ENCODE data around the gene HCFC1.

The HCFC1 gene

DNA sequence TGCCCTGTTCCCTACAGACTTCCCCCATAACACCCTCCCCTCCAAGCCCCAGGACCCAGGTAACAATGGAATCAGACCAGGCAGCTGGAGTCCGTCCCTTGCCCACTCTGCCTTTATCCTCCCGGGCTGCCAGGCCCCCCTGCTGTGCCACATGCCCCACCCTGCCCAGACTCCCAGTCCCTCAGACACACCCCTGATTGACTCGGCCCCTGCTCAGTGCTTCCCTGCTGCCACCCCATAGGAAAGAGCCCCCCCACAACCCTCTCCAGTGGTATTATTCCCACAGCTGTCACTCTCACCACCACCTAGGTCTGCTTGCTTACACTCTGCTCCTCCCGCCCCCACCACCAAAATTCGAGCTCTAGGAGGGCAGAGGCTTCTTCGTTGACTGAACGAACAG is 32.0 kb downstream of the HCFC1 start:
- no peak for DNase-seq (ENCODE audit: low spot score)

DNA sequence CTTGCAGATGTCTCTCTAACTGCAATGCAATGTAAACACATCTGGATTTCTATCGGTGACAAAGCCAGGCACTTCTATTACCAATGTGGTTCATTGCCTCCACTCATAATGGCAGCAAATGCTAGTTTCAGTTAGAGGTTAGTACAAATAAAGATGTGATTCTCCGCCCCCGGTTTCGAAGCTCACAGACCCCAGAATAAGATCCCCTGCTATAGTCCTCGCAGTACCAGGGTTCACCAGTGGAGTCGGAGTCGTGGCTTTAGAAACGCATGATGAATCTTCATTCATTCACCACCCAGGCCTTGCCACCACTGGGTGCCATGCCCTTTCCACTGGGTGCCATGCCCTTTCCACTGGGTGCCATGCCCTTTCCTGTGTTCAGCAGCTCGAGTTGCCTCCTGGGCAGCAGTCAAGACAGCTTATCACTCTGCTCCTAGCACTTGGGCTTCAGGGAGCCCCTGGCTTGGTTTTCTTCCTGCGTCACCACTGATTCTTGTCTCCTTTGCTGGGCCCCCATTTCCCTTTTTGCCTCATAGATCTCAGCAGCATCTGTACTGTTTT is 33.3 kb downstream of the HCFC1 start:
- no peak for DNase-seq (ENCODE audit: low spot score)

GRCh38 chrX:153937056-153937455 is 34.6 kb downstream of the HCFC1 start:
- DNase-seq (ENCODE audit: low spot score) = no peak

GRCh38 chrX:153935326-153935851 is 36.2 kb downstream of the HCFC1 start:
- DNase-seq (ENCODE audit: low spot score) = no peak

DNA sequence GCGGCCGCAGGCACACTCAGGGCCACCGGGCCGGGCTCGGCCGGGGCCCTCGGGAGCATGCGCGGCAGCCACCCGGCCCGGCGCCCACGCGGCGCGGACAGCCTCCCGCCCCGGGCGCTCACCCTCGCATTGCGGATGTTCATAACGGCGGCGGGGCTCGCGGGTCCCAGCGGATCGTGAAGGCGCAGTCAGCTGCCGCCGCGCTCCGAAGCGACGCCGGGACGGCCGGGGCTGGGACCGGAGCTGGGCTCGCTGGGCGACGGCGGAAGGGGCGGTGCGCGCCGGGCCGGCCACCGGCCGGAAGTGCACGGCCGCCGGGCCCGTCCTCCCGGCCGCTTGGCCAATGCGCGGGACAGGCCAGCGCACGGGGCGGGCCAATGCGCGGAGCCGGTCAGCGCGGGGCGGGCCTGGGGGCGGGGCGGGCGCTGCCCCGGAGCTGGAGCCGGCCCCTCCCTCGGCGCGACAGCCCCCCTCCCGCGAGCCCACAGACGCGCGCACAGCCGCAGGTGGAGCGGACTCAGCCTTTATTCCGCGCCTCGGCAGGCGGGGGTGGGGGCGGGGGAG is 36.8 kb downstream of the HCFC1 start, which contains the start of gene NAA10:
Gene NAA10 (minus strand): TSS at position 276 of the 564 bp plus-strand sequence. CDS start 133 bp downstream, at position 143.
- DNase-seq (ENCODE audit: low spot score) = peak; percentile 60

GRCh38 chrX:153934148-153934761 is 37.4 kb downstream of the HCFC1 start:
- no peak for DNase-seq (ENCODE audit: low spot score)

DNA sequence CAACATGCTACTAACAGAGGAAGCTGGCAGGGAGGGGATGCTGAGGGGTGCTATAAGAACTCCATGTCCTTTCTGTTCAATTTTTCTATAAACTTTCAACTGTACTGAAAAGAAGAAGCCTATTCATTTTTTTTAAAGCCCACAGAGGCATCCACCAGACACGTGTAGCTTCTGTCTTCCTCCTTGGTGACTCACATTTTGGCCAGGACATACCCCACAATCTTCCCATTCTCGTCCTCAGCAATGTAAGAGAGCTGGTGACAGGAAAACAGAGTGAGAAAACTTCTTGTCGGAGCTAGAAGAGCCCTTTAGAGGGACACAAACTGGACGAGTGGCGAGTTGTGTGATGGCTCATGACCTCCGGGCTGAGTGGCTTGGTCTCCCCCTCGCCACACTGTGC is 37.9 kb downstream of the HCFC1 start:
- DNase-seq (ENCODE audit: low spot score) = no peak

GRCh38 chrX:153932220-153932915 is 39.2 kb downstream of the HCFC1 start:
- DNase-seq (ENCODE audit: low spot score) = no peak

DNA sequence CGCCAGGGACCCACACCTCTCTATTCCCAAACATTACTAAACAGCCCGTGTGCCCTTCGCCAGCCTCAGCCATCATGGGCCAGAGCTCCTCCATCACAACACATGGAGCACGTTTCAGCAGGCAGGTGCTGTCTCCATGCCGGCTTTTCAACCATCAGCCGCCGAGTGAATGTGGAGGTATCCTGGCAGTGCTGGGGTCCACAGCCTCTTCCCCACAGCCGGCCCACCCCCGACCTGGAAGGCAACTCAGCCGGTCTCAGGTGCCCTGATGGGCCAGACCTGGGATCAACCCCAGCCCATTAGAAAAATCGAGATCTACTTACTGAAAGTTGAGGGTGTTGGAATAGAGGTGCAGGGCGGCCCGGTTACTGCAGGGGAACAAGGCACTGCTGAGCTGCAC is 39.9 kb downstream of the HCFC1 start:
- no peak for DNase-seq (ENCODE audit: low spot score)

GRCh38 chrX:153931151-153931550 is 40.5 kb downstream of the HCFC1 start:
- no peak for DNase-seq (ENCODE audit: low spot score)

DNA sequence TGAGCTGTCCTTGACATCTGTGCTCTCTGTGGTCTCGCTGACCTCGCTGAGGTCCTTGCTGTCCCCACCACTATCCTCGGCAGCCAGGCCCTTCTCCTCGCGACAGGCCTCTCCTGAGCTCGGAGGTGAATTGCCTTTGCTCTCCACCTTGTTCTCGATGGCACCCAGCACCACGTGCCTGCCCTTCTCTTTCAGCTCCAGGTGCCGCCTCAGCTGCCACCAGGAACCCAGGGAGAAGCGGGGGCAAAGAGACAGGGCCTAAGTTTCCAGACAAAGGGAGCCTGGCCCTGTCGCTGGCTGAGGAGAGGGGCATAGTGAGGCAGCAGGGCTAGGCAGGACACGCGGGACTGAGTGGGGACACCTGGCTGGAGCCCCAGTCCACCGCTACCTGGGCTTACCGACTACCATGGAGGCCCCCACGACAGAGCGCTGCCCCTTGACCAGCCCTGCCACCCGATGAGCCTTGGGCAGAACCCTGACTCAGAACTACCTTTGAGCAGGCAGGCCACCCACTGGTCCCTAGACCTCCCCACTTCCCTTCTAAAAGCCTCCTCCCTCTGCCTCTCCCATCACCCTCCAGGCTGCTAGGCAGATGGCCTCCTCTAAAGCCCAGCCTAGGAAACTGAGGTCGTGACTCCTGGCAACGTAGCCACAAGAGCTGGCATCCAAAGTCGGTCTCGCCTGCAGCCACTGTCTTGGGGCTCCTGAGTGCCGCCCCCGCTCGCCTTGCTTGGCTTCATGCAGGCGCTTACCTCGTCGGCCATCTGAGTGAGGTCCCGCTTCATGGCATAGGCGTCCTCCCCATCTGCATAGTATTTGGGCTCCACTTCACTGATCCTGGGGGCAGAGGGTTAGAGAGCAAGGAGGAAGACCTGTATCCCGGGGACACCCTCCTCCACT is 41.4 kb downstream of the HCFC1 start:
- DNase-seq (ENCODE audit: low spot score) = no peak

DNA sequence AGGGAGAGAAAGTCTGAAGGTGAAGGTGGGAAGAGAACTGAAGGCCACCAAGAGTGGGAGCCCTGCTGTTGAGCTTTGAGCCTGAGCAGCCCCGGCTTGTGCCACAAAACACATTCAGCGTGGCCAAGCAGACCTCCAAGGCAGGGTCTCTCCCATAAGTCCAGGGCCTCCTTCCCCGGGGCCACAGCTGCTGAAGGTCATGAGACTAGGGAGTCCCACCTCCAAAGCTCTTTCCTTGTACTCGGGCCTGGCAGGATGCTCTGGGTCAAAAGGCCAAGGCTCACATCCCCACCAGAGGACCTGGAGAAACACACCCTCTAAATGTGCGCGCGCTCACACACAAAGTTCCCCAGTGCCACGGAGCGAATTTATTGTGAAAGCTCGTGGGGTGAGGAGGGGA is 42.0 kb downstream of the HCFC1 start:
- DNase-seq (ENCODE audit: low spot score) = no peak

- DNase-seq (ENCODE audit: low spot score) = peak; percentile 23
These were observed 42.8 kb downstream of the HCFC1 start for GRCh38 chrX:153928846-153929245.

DNA sequence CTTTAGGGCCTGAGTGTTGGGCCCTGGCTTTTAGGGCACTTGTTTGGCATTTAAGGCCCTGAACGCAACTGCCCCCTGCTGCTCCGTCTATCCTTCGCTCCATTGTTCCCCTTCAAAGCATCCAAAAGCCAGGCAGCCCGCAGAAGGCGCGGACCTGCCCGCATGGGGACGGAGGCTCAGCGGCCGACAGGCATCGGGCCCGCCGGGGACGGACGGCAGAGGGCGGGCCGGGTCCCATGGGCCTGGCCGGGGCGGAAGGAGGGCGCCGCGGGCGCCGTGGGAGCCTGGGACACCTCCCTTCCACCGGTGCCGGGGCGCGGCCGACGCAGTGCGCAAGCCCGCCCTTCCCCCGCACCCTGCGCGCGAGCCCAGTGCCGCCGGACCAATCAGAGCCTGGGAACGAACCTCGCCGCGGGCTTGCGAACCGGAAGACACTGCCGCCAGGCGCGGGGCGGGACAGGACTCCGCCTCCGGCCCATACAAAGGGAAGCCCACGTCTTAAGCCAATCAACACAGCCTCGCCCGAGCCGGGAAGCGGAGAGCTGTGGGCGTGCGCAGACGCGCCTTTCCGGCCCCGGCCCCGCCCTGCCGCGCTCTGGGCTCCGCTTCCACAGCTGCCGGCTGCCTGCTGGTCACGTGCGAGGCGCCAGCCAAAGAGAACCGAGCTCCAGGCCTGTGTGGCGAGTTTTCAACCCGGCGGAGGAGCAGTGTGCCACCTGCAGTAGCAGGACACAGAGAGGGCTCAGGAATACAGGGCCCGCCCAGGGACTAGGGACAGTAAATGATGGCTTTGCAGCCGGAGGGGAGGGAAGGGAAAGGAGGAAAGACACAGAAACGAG is 43.5 kb downstream of the HCFC1 start:
- DNase-seq (ENCODE audit: low spot score) = peak; percentile 94

- peak; percentile 60 for DNase-seq (ENCODE audit: low spot score)
These were observed 44.0 kb downstream of the HCFC1 start for GRCh38 chrX:153927672-153927921.

DNA sequence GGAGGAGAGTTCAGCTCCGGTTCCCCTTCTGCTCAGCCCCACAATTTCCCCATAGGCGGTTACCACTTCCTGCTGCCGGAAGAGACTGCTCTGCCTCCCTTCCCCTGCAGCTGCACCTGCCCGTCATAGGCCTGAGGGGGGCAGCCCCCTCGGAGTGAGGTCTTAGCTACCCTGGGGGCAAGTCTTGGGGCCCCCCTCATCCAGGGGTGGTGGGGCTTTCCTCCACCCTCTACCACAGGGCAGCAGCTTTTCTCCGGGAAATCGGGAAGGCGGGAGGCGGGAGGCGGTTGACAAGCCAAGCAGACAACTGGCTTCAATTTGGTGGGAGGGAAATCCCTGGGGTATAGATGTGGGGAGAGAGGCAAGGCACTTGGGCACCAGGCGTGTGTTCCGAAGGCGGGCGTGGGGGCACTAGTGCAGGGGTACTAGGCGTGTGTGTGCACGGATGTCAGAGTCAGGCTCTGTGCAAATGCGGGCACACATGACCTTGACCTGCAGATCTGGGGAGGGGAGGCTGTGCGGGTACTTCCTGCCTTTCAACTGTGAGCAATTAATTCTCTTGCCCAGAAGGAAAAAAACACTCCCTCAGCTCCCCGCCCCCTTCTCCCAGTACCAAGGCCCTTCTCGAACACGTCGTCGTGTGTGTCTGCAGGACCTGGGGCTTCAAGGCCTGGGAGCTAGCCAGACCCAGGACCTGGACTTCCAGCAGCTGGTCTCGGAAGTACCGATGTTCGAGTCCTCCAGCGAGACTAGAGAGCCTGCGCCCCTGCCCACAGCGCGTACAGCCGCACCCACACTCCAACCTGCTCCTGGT is 44.6 kb downstream of the HCFC1 start:
- DNase-seq (ENCODE audit: low spot score) = peak; percentile 92

DNA sequence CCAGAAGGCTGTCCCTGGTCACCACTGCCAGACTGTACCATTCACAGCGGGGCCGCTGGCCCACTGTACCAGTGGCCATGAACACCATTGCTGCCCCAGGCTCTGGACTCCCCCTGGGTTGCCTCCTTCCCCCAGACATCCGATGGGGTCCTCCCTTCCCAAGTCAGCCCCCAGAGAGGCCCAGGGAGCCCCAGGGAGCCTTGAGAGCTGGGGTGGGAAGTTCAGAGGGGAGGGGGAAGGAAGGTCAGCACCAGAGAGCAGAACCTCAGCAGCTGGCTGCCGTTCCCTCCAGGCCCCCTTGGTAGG is 45.1 kb downstream of the HCFC1 start:
- no peak for DNase-seq (ENCODE audit: low spot score)

GRCh38 chrX:153925739-153926551 is 45.7 kb downstream of the HCFC1 start, which contains the start of gene ARHGAP4:
Gene ARHGAP4, minus strand, starts transcription at chrX:153926264. Its CDS starts 62 bp downstream, at chrX:153926202.
- DNase-seq (ENCODE audit: low spot score) = peak; percentile 55

- peak; percentile 85 for DNase-seq (ENCODE audit: low spot score)
These were observed 46.3 kb downstream of the HCFC1 start for GRCh38 chrX:153925387-153925738.
